ENCODE measurements around the gene PIK3CG.
"Not testable (repeated sequence)": the region's sequence is repeated elsewhere in the genome, so short reads cannot be mapped to it uniquely, and the experiment has no call there.

PIK3CG gene

GRCh38 chr7:106936236-106936635 is 71.2 kb downstream of the PIK3CG start:
- no peak for DNase-seq (ENCODE audit: low read depth in 2 of 2, low spot score in 1 of 2)

DNA sequence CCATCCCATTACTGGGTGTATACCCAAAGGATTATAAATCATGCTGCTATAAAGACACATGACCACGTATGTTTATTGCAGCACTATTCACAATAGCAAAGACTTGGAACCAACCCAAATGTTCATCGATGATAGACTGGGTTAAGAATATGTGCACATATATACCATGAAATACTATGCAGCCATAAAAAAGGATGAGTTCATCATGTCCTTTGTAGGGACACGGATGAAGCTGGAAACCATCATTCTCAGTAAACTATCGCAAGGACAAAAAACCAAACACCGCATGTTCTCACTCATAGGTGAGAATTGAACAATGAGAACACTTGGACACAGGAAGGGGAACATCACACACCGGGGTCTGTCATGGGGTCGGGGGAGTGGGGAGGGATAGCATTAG is 73.0 kb downstream of the PIK3CG start:
- not testable (repeated sequence) for DNase-seq (ENCODE audit: low read depth in 2 of 2, low spot score in 1 of 2)

- DNase-seq (ENCODE audit: low read depth in 2 of 2, low spot score in 1 of 2), result no peak
Observed at GRCh38 chr7:106938803-106939202, 73.7 kb downstream of the PIK3CG start.

DNA sequence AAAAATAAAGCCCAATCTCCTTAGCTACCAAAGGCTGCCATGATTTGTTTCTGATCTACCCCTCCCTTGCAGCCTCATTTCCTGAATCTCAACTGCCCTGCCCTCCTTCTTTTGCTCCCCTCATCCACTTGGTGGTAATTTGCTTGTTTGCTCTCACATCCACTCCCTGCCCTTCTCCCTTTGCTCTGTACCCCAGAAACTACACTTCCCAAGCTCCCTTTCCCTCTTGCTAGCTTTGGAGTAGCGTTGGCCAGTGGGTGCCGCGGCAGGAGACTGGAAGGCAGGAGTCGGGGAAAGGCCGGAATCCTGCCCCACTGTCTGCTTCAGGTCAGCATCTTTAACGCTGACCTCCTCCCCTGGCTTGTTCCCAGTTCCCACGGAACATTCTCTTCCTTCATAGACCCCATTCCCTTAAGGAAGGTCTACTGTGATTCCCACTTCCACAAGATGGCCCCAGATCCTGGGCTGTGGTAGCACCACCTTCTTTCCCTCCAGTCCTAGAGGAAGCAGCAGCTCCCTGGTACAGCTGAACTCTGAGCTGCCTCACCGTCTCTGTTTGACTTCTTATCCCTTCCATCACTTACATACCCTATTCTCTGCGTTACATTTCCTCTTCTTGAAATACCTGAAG is 79.1 kb downstream of the PIK3CG start:
- no peak for DNase-seq (ENCODE audit: low read depth in 2 of 2, low spot score in 1 of 2)

GRCh38 chr7:106947244-106947728 is 82.2 kb downstream of the PIK3CG start:
- no peak for DNase-seq (ENCODE audit: low read depth in 2 of 2, low spot score in 1 of 2)

DNA sequence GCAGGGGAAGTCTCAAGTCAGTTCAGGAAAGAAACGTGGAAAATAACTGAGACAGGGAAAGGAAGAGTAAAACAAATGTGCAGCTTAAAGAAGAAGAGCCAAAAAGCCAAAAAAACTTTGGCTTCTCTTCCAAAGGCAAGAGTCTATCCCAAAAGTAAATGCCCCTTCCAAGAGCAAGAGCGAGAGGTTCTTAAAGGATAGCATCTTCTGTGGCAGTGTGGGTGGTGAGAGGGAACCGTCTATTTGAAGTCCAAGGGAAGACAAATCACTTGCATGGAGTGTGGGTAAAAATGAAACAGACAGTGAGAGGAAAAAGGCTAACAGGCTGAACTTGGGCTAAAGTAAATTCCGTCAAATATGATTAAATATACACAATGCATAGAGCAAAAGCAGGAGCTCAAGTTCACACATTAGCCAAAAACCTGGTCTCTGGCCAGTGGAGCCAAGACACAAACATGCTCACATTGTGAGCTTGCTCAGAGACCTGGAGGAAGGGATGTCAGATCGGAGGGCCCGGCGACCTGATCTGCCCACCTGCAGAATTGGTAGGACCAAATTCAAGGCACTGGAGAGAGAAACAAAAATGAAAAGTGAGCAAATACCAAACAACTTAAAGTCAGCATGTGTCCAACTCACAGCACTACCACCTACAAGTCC is 87.0 kb downstream of the PIK3CG start:
- no peak for DNase-seq (ENCODE audit: low read depth in 2 of 2, low spot score in 1 of 2)

- no peak for DNase-seq (ENCODE audit: low read depth in 2 of 2, low spot score in 1 of 2)
Observed at GRCh38 chr7:106952658-106953231, 87.7 kb downstream of the PIK3CG start.

DNA sequence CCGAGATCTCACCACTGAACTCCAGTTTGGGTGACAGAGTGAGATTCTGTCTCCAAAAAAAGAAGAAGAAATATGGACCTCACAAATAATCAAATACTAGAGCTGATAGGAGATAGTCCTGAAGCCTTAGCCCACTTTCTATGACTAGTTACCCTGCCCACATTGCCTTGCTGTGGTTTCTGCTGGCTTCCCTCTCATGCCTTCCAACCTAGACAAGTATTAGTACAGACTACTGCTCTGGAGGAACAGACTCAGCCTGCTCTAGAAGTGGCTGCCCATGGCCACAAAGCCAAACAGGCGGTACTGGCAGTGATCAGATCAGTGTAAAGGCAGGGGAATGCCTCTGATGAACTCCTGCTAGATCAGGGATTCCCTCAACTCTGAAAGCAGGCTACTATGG is 89.8 kb downstream of the PIK3CG start:
- DNase-seq (ENCODE audit: low read depth in 2 of 2, low spot score in 1 of 2), result no peak

- not testable (repeated sequence) for DNase-seq (ENCODE audit: low read depth in 2 of 2, low spot score in 1 of 2)
Observed at GRCh38 chr7:106955857-106956256, 90.8 kb downstream of the PIK3CG start.

All from stimulated activated CD8-positive, alpha-beta memory T cell treated with anti-CD3 and anti-CD28 coated beads, Interleukin-4, amount 100 ng/mL, for 1 hour (primary cell).